DND-41 (cell line): ENCODE data around the gene PIP5KL1.

Experiments used
- ATAC-seq: fragments of 200-7000 bp; cut with Tn5 transposase; 3 replicates; pipeline ENCODE4 v1.9.1; 2021; ENCODE audit warnings: low read depth; ENCODE audit not compliant: insufficient read depth
- DNase-seq: peaks from one replicate; pipeline ENCODE4 v3.0.0-alpha.2; 2020
- H2AFZ ChIP-seq: 2 replicates; pipeline ENCODE4 v1.6.0; 2012; ENCODE audit warnings: low read depth, low read length
- H3K27ac ChIP-seq: 2 replicates; pipeline ENCODE4 v1.5.1; 2012; ENCODE audit warnings: low read length, inconsistent platforms
- H3K27me3 ChIP-seq: fragments of 200-600 bp; sonication (generic); 2 replicates; pipeline ENCODE4 v1.6.0; 2012; ENCODE audit warnings: low read length, mild to moderate bottlenecking, inconsistent platforms; ENCODE audit not compliant: insufficient read depth, poor library complexity
- H3K36me3 ChIP-seq: 2 replicates; pipeline ENCODE4 v1.5.1; 2012; ENCODE audit warnings: low read length, inconsistent platforms; ENCODE audit not compliant: insufficient read depth
- H3K4me1 ChIP-seq: 2 replicates; pipeline ENCODE4 v1.5.1; 2012; ENCODE audit warnings: mild to moderate bottlenecking, low read length; ENCODE audit not compliant: insufficient read depth
- H3K4me2 ChIP-seq: 2 replicates; pipeline ENCODE4 v1.6.0; 2012; ENCODE audit warnings: mild to moderate bottlenecking, moderate library complexity, low read length, inconsistent platforms; ENCODE audit not compliant: insufficient read depth
- H3K4me3 ChIP-seq, 2 experiments: fragments of 200-600 bp in 1 of 2; shearing (Covaris generic) in 1 of 2; 2 replicates each; pipeline ENCODE4 v1.5.1; 2012 to 2016; ENCODE audit warnings: inconsistent platforms in 2 of 2, low read length in 2 of 2, mild to moderate bottlenecking in 2 of 2, low read depth in 1 of 2, moderate library complexity in 1 of 2
- H3K79me2 ChIP-seq: 2 replicates; pipeline ENCODE4 v1.6.0; 2012; ENCODE audit warnings: low read length, inconsistent platforms; ENCODE audit not compliant: insufficient read depth
- H3K9ac ChIP-seq: 2 replicates; pipeline ENCODE4 v1.6.0; 2012; ENCODE audit warnings: low read depth, mild to moderate bottlenecking, inconsistent platforms, low read length, moderate library complexity
- H3K9me3 ChIP-seq: 2 replicates; pipeline ENCODE4 v1.5.1; 2012; ENCODE audit warnings: low read length, moderate library complexity, mild to moderate bottlenecking, inconsistent platforms; ENCODE audit not compliant: insufficient read depth, severe bottlenecking
- H4K20me1 ChIP-seq: 2 replicates; pipeline ENCODE4 v1.6.0; 2012; ENCODE audit warnings: low read length; ENCODE audit not compliant: insufficient read depth
- CTCF ChIP-seq: IDR thresholded peaks from 2 replicates; pipeline ENCODE4 v1.5.1; 2012; ENCODE audit warnings: borderline replicate concordance, low read length, moderate library complexity, mild to moderate bottlenecking; ENCODE audit not compliant: poor library complexity, severe bottlenecking; ENCODE audit errors: extremely low read depth
- EZH2 ChIP-seq: IDR thresholded peaks from 3 replicates; pipeline ENCODE4 v1.6.1; 2012; ENCODE audit warnings: borderline replicate concordance, low read depth, mild to moderate bottlenecking, moderate library complexity, low read length, inconsistent platforms; ENCODE audit not compliant: severe bottlenecking

Gene PIP5KL1

GRCh38 chr9:127959841-127960409 is 29.3 kb upstream of the PIP5KL1 start:
- no peak overlapping the region for H3K4me3 ChIP-seq
- no peak overlapping the region for H3K4me2 ChIP-seq
- no peak overlapping the region for H2AFZ ChIP-seq
- H3K36me3 ChIP-seq: no peaks in the 10 kb centered on the region
- no peak for DNase-seq
- no peaks in the 10 kb centered on the region for H3K4me1 ChIP-seq
- H4K20me1 ChIP-seq: peaks cover 32% of the 10 kb centered on the region
- no peak overlapping the region for H3K27ac ChIP-seq
- ATAC-seq: no peak
- no peaks in the 10 kb centered on the region for H3K9me3 ChIP-seq
- H3K9ac ChIP-seq: no peak overlapping the region
- no peaks in the 10 kb centered on the region; the same call in 1 of the 2 replicates for H3K79me2 ChIP-seq
- H3K27me3 ChIP-seq: no peaks in the 10 kb centered on the region
- TF ChIP-seq EZH2: no peak

GRCh38 chr9:127959398-127959797 is 28.8 kb upstream of the PIP5KL1 start:
- no peaks in the 10 kb centered on the region for H3K36me3 ChIP-seq

GRCh38 chr9:127958728-127959127 is 28.2 kb upstream of the PIP5KL1 start:
- ATAC-seq: no peak
- Histone ChIP-seq H3K27ac (no peak overlapping the region), H3K4me3 (no peak overlapping the region), H3K27me3 (no peaks in the 10 kb centered on the region), H3K9ac (no peak overlapping the region), H3K36me3 (no peaks in the 10 kb centered on the region), H3K4me1 (no peaks in the 10 kb centered on the region), H2AFZ (no peak overlapping the region), H3K9me3 (no peaks in the 10 kb centered on the region), H3K79me2 (no peaks in the 10 kb centered on the region; the same call in 1 of the 2 replicates), H4K20me1 (peaks cover 32% of the 10 kb centered on the region), H3K4me2 (no peak overlapping the region)
- TF ChIP-seq EZH2: no peak
- TF ChIP-seq CTCF: no peak
- DNase-seq: no peak

More at GRCh38 chr9:127959398-127959797, 28.8 kb upstream of the PIP5KL1 start:
- TF ChIP-seq CTCF (no peak), EZH2 (no peak)
- Histone ChIP-seq H4K20me1 (peaks cover 32% of the 10 kb centered on the region), H3K79me2 (no peaks in the 10 kb centered on the region; the same call in 1 of the 2 replicates), H3K4me3 (no peak overlapping the region), H3K27me3 (no peaks in the 10 kb centered on the region), H3K4me1 (no peaks in the 10 kb centered on the region), H3K27ac (no peak overlapping the region), H3K9ac (no peak overlapping the region), H2AFZ (no peak overlapping the region), H3K4me2 (no peak overlapping the region), H3K9me3 (no peaks in the 10 kb centered on the region)
- no peak for DNase-seq
- no peak for ATAC-seq

GRCh38 chr9:127955294-127956015 is 24.9 kb upstream of the PIP5KL1 start:
- H3K27me3 ChIP-seq: no peaks in the 10 kb centered on the region
- DNase-seq (peak; percentile 39), ATAC-seq (peak; percentile 81)
- H3K4me2 ChIP-seq: no peak overlapping the region
- H3K4me1 ChIP-seq: no peaks in the 10 kb centered on the region
- no peak overlapping the region for H3K27ac ChIP-seq
- no peak overlapping the region for H3K9ac ChIP-seq
- no peak overlapping the region for H2AFZ ChIP-seq
- no peaks in the 10 kb centered on the region for H3K9me3 ChIP-seq
- no peaks in the 10 kb centered on the region for H3K79me2 ChIP-seq
- peaks cover 19% of the 10 kb centered on the region; the same call in 1 of the 2 replicates for H4K20me1 ChIP-seq
- no peaks in the 10 kb centered on the region for H3K36me3 ChIP-seq
- TF ChIP-seq EZH2: no peak
- peak; percentile 46 for TF ChIP-seq CTCF
- H3K4me3 ChIP-seq: no peak overlapping the region
